Suppressor macrophage treated with lipopolysaccharide for 4 hours (primary cell): Measurements from ENCODE around the gene NRG3.

Experiments
- DNase-seq: peaks from one replicate; pipeline ENCODE4 v3.0.0-alpha.2; 2020

NRG3 gene

DNA sequence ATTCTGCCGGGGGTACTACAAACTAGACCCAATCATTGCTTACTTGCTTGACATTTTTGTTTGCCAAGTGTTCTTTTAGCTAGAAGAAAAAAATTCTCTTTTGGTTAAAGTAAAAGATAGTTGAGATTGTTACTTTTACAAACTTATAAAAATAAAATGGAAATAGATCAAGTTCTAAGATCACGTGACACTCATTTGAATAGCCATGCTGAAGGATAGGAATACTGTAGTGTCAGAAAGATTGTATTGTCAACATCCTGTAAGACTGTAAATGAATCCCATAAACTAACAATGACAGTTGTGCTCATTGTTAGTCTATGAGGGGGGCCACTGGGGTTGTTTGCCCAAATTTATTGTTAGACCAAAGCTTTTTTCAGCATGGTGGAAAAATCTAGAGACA lies 10.5 kb downstream of the NRG3 start:
- DNase-seq: no peak

DNA sequence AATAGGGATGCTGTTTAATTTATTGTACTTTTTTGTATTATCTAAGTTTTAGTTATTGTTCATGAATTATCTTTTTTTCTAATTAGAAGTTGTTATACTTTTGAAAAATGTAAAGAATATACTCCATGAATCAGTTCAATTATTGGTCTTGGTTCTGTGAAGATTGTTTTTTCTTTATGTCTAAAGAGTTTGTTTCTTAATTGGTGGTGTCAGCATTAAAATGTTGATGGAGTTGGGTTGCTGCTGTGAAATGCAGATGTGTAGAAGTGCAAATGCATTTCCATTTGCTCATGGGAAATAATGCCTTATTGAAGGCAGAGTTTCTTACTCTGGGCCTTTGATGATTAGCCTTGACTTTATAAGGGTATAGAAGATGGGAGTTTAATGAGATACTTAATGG lies 11.9 kb downstream of the NRG3 start:
- no peak for DNase-seq

- no peak for DNase-seq
Measured at GRCh38 chr10:81889181-81889769, 14.3 kb downstream of the NRG3 start.

DNA sequence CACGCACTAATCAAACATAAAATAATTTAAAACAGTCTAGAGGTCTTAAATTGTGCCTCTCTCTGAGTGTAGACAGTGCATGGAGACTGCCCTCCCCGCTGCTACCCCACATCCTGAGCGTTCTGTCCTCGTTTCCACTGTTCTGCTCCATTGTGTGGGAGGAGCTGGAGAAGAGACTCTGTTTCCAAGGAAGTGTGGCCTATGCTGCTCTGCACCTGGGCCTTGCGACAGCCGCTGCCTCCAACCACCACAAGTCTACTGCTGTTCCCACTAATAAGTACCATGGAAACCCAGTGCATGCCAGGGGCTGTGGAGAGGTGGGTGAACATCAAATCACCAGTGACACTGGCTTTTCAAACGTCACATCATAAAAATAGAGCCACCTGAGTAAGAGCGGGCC lies 19.6 kb downstream of the NRG3 start:
- DNase-seq: no peak

- no peak for DNase-seq
Measured at GRCh38 chr10:81898518-81898917, 23.5 kb downstream of the NRG3 start.

DNA sequence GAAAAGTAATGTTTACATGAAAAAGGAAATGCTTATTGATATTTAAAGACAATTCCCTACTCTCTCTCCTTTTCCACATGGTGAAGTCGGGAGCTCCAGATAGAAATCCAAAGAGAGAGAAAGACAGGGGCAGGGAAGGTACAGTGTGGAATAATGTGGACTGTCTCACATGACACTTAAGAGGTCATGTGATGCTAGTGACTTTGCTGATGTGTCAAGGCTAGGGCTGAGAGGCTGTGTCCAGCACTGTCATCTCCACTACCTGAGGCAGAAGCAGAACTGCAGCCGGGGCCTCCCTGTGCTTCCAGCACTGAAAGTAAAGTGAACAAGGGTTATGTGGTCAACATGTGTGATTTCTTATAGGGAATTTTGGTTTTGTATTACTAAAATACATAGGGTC lies 26.0 kb downstream of the NRG3 start:
- DNase-seq: no peak

DNA sequence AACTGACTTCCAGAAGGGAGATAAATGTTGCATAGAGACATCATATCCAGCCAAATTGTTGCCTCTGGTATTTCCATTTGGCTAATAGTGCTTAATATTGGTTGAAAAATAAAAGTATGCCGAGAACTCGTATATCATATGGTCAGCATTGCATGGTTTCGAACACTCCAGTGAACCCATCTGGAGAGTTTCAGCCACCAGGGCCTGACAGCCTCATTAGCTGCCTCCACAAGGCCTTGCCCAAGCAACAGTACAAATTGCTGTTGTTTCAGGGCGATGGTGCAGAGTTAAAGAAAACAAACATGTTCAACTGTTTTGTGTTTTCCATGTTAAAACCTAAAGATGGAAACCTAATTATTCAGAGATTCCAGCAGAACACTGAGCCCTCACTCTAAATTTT lies 28.5 kb downstream of the NRG3 start:
- DNase-seq: no peak

DNA sequence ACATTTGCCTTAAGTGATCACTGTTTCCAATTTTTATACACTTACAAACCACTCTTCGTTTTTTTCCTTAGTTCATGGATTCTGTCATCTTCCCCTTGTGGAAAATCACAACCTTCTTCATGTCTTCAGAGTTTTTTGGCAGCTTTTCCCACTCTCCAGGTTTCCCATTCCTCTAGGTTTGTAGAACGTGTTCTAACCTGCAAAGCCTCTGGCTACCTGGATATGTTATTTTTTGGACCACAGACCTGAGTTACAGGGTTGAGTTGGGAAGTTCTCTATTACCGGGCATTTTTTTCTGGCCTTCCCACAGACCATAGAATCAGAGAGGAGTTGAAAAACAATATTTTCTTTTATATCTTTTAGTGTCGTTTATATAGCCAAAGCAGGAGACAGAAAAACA lies 30.2 kb downstream of the NRG3 start:
- no peak for DNase-seq

GRCh38 chr10:81909453-81909852 lies 34.5 kb downstream of the NRG3 start:
- no peak for DNase-seq

GRCh38 chr10:81911328-81911727 lies 36.3 kb downstream of the NRG3 start:
- DNase-seq: no peak

DNA sequence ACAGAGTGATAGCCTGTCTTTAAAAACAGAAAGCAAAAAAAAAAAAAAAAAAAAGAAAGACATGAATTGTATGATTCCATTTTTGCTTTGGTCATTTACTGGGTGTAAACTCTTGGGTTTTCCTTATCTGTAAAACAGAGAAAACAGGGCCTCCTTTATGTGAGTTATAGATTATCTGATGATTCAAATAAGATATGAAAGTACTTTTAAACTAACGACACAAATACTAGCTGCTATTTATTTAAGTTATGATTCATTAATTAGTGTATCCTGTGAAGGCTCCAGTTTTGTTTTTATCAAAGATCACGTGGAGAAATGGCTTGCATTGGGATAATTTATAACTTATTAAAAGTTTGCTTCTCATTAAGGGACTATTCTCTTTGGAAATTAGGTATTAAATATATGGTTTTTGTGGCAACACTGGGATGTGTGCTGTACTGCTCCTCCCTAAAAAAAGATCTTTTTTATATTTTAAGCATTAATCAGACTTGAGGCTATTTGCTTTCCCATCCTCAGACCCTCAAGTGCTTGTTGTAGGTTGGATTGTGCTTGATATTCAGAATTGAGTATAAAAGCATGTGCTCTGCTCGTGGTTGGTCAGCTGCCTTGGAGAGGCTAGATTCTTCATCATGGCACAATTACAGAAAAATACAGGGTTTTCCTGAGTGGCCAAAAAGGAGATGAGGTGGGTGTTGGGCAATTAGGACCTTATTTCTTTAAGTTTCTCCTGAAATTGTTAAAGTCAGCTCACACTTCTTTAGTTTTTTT lies 39.9 kb downstream of the NRG3 start:
- no peak for DNase-seq

- no peak for DNase-seq
Measured at GRCh38 chr10:81915504-81915897, 40.5 kb downstream of the NRG3 start.

- DNase-seq: no peak
Measured at GRCh38 chr10:81917666-81918065, 42.7 kb downstream of the NRG3 start.

- DNase-seq: no peak
Measured at GRCh38 chr10:81918766-81919165, 43.8 kb downstream of the NRG3 start.

- peak; percentile 10 for DNase-seq
Measured at GRCh38 chr10:81920213-81920829, 45.3 kb downstream of the NRG3 start.

GRCh38 chr10:81928119-81928518 lies 53.1 kb downstream of the NRG3 start:
- no peak for DNase-seq

- DNase-seq: no peak
Measured at GRCh38 chr10:81943583-81943982, 68.6 kb downstream of the NRG3 start.

- no peak for DNase-seq
Measured at GRCh38 chr10:81944609-81945008, 69.6 kb downstream of the NRG3 start.

DNA sequence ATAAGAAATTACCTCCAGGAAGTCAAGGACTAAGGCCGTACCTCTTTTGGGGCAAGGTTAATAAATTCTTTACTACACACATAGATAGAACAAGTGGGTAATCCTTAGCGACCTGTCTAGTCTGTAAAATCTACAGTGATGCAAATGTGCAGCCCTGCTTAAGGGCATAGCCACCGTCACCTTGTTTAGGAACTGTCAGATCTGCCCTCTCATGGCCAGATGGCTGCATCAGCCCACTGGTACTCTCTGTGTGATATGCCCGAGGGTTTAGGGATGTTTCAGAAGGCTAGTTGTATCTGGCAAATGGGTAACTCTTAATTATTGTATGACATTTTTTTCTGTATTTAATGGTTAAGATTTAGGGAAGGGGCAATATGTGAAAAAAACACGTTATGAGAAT lies 74.3 kb downstream of the NRG3 start:
- DNase-seq: no peak

GRCh38 chr10:81950358-81950757 lies 75.4 kb downstream of the NRG3 start:
- no peak for DNase-seq

DNA sequence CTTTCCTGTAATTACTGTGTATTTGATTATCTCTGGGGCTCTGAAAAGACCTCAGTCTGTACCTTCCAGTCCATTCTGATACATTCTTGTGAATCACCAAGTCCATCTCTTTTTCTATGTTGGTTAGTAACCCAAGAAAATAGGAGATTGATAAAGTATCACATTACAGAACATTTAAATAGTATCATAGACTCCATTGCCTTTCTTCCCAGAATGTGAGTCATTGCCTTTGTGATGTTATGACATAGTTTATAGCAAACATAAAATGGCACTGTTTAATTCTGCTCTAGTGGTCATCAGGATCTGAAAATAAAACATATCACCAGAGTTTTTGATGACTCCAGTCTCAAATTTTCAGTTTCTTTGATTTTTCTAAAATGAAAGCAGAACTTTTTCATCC lies 78.4 kb downstream of the NRG3 start:
- no peak for DNase-seq

- DNase-seq: no peak
Measured at GRCh38 chr10:81957976-81958375, 83.0 kb downstream of the NRG3 start.

GRCh38 chr10:81959016-81959415 lies 84.0 kb downstream of the NRG3 start:
- no peak for DNase-seq

DNA sequence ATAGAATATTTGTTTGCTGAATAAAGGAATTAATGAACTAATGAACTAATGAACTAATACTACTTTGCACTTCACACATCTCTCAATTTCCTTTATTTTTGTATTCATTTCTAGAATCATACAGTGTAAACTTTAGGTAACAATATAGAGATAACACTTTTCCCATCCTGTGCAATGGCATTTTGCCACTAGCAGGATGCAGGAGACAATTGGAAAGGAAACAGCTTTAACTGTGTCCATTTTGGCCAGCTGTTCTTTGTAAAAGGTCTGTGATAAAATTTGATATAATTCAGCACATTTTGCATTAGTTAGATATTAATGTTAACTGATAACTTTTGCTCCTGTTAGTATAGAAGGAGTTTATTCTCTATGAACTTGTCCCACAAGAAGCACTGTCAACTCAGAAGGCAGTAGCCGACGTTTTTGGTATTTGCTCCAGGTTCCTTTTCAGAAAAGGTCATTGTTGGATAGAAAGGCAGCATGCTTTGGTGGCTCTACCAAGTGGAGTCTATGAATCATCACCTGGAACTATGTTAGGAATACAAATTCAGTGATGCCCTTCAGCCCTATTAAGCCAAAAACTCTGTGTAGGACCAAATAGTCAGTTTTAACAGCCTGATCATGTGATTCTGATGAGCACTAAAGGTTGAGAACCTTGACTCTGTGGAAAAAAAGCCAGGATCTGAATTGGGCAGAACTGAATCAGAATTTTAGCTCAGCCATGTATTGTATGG lies 86.6 kb downstream of the NRG3 start:
- no peak for DNase-seq
